ENCODE data around the gene MARCHF10. TPM values are rescaled to one million over a fixed set of nuclear protein-coding genes. Genes with fewer than 3 reads are reported as not detected.

MARCHF10 gene
- total RNA-seq, 1 experiment from 2014 or later = 0.39 TPM

GRCh38 chr17:62675260-62675659 lies 132.9 kb downstream of the MARCHF10 start:
- H3K27ac ChIP-seq (ENCODE audit: low read length) = no peak overlapping the region
- DNase-seq (ENCODE audit: low read depth, low spot score) = no peak
- BruUV-seq (replicated peaks) = no TSS peak
- ChIA-PET CTCF (no interaction called here), POLR2A (no interaction called here)
- no peaks in the 10 kb centered on the region for H3K27me3 ChIP-seq (ENCODE audit: control insufficient read depth, insufficient read depth, low read length)
- in situ Hi-C loops (cut with HindIII; ENCODE audit: low pct_unique_long_range_greater_than_20kb, low sequenced_read_pairs) (no loop called here), intact Hi-C loops (cut with micrococcal nuclease; ENCODE audit: unreplicated experiment) (loop anchor here (10.0 kb wide), 1 partner anchor 730 kb away; no protein-coding TSS in a partner anchor)
- H3K9me3 ChIP-seq (ENCODE audit: control insufficient read depth, insufficient read depth, low read depth, low read length) = no peaks in the 10 kb centered on the region
- peaks cover 3% of the 10 kb centered on the region for H3K36me3 ChIP-seq (ENCODE audit: control insufficient read depth, insufficient read depth, low read length)
- no peaks in the 10 kb centered on the region; the same call in 1 of the 2 replicates for H3K4me1 ChIP-seq (ENCODE audit: control insufficient read depth, insufficient read depth, low read length)
- no peak for ATAC-seq
- TF ChIP-seq TCF7L2 (IDR thresholded peaks at IDR 0.05; ENCODE audit: low read depth, low read length) = no peak
- no peak for TF ChIP-seq CTCF (IDR thresholded peaks at IDR 0.05)
- TF ChIP-seq REST (IDR thresholded peaks at IDR 0.05; ENCODE audit: insufficient read depth in 1 of 2, low read depth in 2 of 2, low read length in 1 of 2) = no peak
- TF ChIP-seq SIN3A (IDR thresholded peaks at IDR 0.05; ENCODE audit: borderline replicate concordance, insufficient read depth, low read depth, low read length) = no peak
- H3K4me3 ChIP-seq (ENCODE audit: low read depth in 2 of 2, low read length in 2 of 2) = no peak overlapping the region

- Histone ChIP-seq H3K27ac (ENCODE audit: low read length) (no peak overlapping the region), H3K9me3 (ENCODE audit: control insufficient read depth, insufficient read depth, low read depth, low read length) (no peaks in the 10 kb centered on the region), H3K27me3 (ENCODE audit: control insufficient read depth, insufficient read depth, low read length) (no peaks in the 10 kb centered on the region), H3K4me1 (ENCODE audit: control insufficient read depth, insufficient read depth, low read length) (no peaks in the 10 kb centered on the region; the same call in 1 of the 2 replicates), H3K36me3 (ENCODE audit: control insufficient read depth, insufficient read depth, low read length) (peaks cover 3% of the 10 kb centered on the region), H3K4me3 (ENCODE audit: low read depth in 2 of 2, low read length in 2 of 2) (no peak overlapping the region)
- ChIA-PET CTCF (no interaction called here), POLR2A (no interaction called here)
- no peak for ATAC-seq
- BruUV-seq (replicated peaks) = no TSS peak
- intact Hi-C loops (cut with micrococcal nuclease; ENCODE audit: unreplicated experiment) = loop anchor here (10.0 kb wide), 1 partner anchor 730 kb away; no protein-coding TSS in a partner anchor
- in situ Hi-C loops (cut with HindIII; ENCODE audit: low pct_unique_long_range_greater_than_20kb, low sequenced_read_pairs) = no loop called here
- no peak for TF ChIP-seq CTCF (IDR thresholded peaks at IDR 0.05)
- TF ChIP-seq SIN3A (IDR thresholded peaks at IDR 0.05; ENCODE audit: borderline replicate concordance, insufficient read depth, low read depth, low read length) = no peak
- TF ChIP-seq POLR2AphosphoS5 (IDR thresholded peaks at IDR 0.05; ENCODE audit: low read depth, low read length) = no peak
- TF ChIP-seq TCF7L2 (IDR thresholded peaks at IDR 0.05; ENCODE audit: low read depth, low read length) = no peak
- TF ChIP-seq REST (IDR thresholded peaks at IDR 0.05; ENCODE audit: insufficient read depth in 1 of 2, low read depth in 2 of 2, low read length in 1 of 2) = no peak
- DNase-seq (ENCODE audit: low read depth, low spot score) = no peak
Observed at GRCh38 chr17:62674841-62675240, 133.3 kb downstream of the MARCHF10 start.

All from Panc1 (cell line).